Neuronal stem cell (in vitro differentiated cells): ENCODE results near the gene WDR18.

Experiments used
- DNase-seq: peaks from one replicate; pipeline ENCODE4 v3.0.0-alpha.2; 2013; ENCODE audit warnings: low spot score
- H2AFZ ChIP-seq: one replicate; pipeline ENCODE4 v1.6.1; 2013; ENCODE audit warnings: mild to moderate bottlenecking, low read length, inconsistent platforms
- H2AK5ac ChIP-seq: 2 replicates; pipeline ENCODE4 v1.6.1; 2013; ENCODE audit warnings: low read depth, mild to moderate bottlenecking, inconsistent platforms, low read length, moderate library complexity, mixed read lengths
- H2BK120ac ChIP-seq: 2 replicates; pipeline ENCODE4 v1.6.1; 2013; ENCODE audit warnings: low read depth, mild to moderate bottlenecking, inconsistent platforms, low read length, moderate library complexity, mixed read lengths
- H2BK12ac ChIP-seq: one replicate; pipeline ENCODE4 v1.6.1; 2013; ENCODE audit warnings: low read length, inconsistent platforms
- H2BK15ac ChIP-seq: 2 replicates; pipeline ENCODE4 v1.6.1; 2013; ENCODE audit warnings: mild to moderate bottlenecking, low read length, inconsistent platforms, mixed read lengths
- H2BK5ac ChIP-seq: one replicate; pipeline ENCODE4 v1.6.1; 2013; ENCODE audit warnings: inconsistent platforms, mild to moderate bottlenecking, low read length, moderate library complexity
- H3K14ac ChIP-seq: one replicate; pipeline ENCODE4 v1.6.1; 2013; ENCODE audit warnings: low read length, inconsistent platforms
- H3K18ac ChIP-seq: 2 replicates; pipeline ENCODE4 v1.6.1; 2013; ENCODE audit warnings: low read length, inconsistent platforms
- H3K23ac ChIP-seq: 2 replicates; pipeline ENCODE4 v1.6.1; 2013; ENCODE audit warnings: low read depth, mild to moderate bottlenecking, mixed read lengths, low read length, inconsistent platforms; ENCODE audit not compliant: poor library complexity
- H3K27ac ChIP-seq: replicated peaks from 3 replicates; pipeline ENCODE4 v1.5.1; 2013; ENCODE audit warnings: low read length, inconsistent platforms
- H3K27me3 ChIP-seq, 3 experiments: 2 replicates each; pipeline ENCODE4 v1.6.1; 2013; ENCODE audit warnings: low read length in 3 of 3, mild to moderate bottlenecking in 2 of 3, inconsistent platforms in 1 of 3, low read depth in 1 of 3, mixed read lengths in 1 of 3, moderate library complexity in 1 of 3; ENCODE audit not compliant: control insufficient read depth in 3 of 3, insufficient read depth in 3 of 3
- H3K36me3 ChIP-seq, 2 donors: replicated peaks in 1 of 2; 2 replicates each; pipeline ENCODE4 v1.6.1; 2013; ENCODE audit warnings: low read length in 2 of 2; ENCODE audit not compliant: control insufficient read depth in 2 of 2, insufficient read depth in 2 of 2
- H3K4ac ChIP-seq: 2 replicates; pipeline ENCODE4 v1.6.1; 2013; ENCODE audit warnings: inconsistent platforms, mild to moderate bottlenecking, low read length, moderate library complexity
- H3K4me1 ChIP-seq, 2 donors: 1 replicate in 1 of 2; 2 replicates in 1 of 2; pipeline ENCODE4 v1.6.1; 2013; ENCODE audit warnings: low read length in 2 of 2, low read depth in 1 of 2; ENCODE audit not compliant: control insufficient read depth in 2 of 2, insufficient read depth in 1 of 2
- H3K4me2 ChIP-seq: one replicate; pipeline ENCODE4 v1.6.1; 2013; ENCODE audit warnings: mild to moderate bottlenecking, low read length, inconsistent platforms; ENCODE audit not compliant: insufficient read depth, poor library complexity, severe bottlenecking
- H3K4me3 ChIP-seq, 2 donors: 2 replicates each; pipeline ENCODE4 v1.5.1; 2013; ENCODE audit warnings: low read length in 2 of 2, mild to moderate bottlenecking in 2 of 2, inconsistent platforms in 1 of 2, moderate library complexity in 1 of 2
- H3K79me1 ChIP-seq: one replicate; pipeline ENCODE4 v1.6.1; 2013; ENCODE audit warnings: low read depth, mild to moderate bottlenecking, inconsistent platforms, low read length, moderate library complexity
- H3K9ac ChIP-seq: one replicate; pipeline ENCODE4 v1.6.1; 2013; ENCODE audit warnings: mild to moderate bottlenecking, low read depth, low read length, inconsistent platforms; ENCODE audit not compliant: poor library complexity
- H3K9me3 ChIP-seq, 2 donors: replicated peaks in 1 of 2; 2 replicates each; pipeline versions ENCODE3 to v1.6.1; 2013; ENCODE audit warnings: low read length in 2 of 2, mild to moderate bottlenecking in 2 of 2, inconsistent platforms in 1 of 2, low read depth in 1 of 2, mixed read lengths in 1 of 2, moderate library complexity in 1 of 2; ENCODE audit not compliant: control insufficient read depth in 2 of 2, insufficient read depth in 1 of 2
- H4K8ac ChIP-seq: one replicate; pipeline ENCODE4 v1.6.1; 2013; ENCODE audit warnings: low read depth, mild to moderate bottlenecking, inconsistent platforms, low read length, moderate library complexity
- H4K91ac ChIP-seq: one replicate; pipeline ENCODE4 v1.6.1; 2013; ENCODE audit warnings: low read length, low read depth, mild to moderate bottlenecking, inconsistent platforms; ENCODE audit not compliant: poor library complexity
- WGBS, 2 donors: extraction: QIAGEN DNeasy Blood & Tissue Kit; methylation state at CpG; one replicate each; pipeline ENCODE4 v1.1.7; 2013; ENCODE audit warnings: missing lambda C conversion rate in 2 of 2, mixed read lengths in 1 of 2; ENCODE audit not compliant: insufficient read length in 2 of 2, insufficient replicate concordance in 1 of 2; ENCODE audit errors: extremely low coverage in 2 of 2; 5-methylcytosine and 5-hydroxymethylcytosine counted together

The WDR18 gene

GRCh38 chr19:989381-990081, 5.4 kb downstream of the WDR18 start:
- no peak overlapping the region for H2BK120ac ChIP-seq
- peaks cover 11% of the 10 kb centered on the region for H3K79me1 ChIP-seq
- H3K9ac ChIP-seq, result peak overlapping the region; percentile 60
- no peak overlapping the region for H3K4me2 ChIP-seq
- no peak overlapping the region for H3K4ac ChIP-seq
- no peaks in the 10 kb centered on the region for H3K9me3 ChIP-seq
- H3K23ac ChIP-seq, result peak overlapping the region; percentile 97
- WGBS, 2 donors, result no CpG with 5 or more reads among the region's 25 CpGs
- no peak overlapping the region for H2BK12ac ChIP-seq
- no peaks in the 10 kb centered on the region for H3K27me3 ChIP-seq
- H2BK5ac ChIP-seq, result peak overlapping the region; percentile 13
- no peak overlapping the region for H4K91ac ChIP-seq
- peaks cover 30 to 71% of the 10 kb centered on the region in 2 donors for H3K36me3 ChIP-seq
- H4K8ac ChIP-seq, result no peak overlapping the region
- no peak for DNase-seq
- H3K27ac ChIP-seq, result no peak overlapping the region
- no peak overlapping the region for H3K4me3 ChIP-seq
- peaks cover 2 to 3% of the 10 kb centered on the region in 2 donors for H3K4me1 ChIP-seq
- no peak overlapping the region for H3K18ac ChIP-seq
- H2AFZ ChIP-seq, result no peak overlapping the region
- H2BK15ac ChIP-seq, result no peak overlapping the region
- H2AK5ac ChIP-seq, result no peak overlapping the region
- peak overlapping the region; percentile 8 for H3K14ac ChIP-seq

- Histone ChIP-seq H2BK12ac (no peak overlapping the region), H3K18ac (peak overlapping the region; percentile 28), H3K4ac (no peak overlapping the region), H3K4me3 (no peak overlapping the region), H2AFZ (no peak overlapping the region), H2AK5ac (no peak overlapping the region), H3K4me1 (peaks cover 0 to 3% of the 10 kb centered on the region in 2 donors), H3K4me2 (no peak overlapping the region), H3K36me3 (peaks cover 30 to 75% of the 10 kb centered on the region in 2 donors), H3K9me3 (no peaks in the 10 kb centered on the region), H2BK120ac (no peak overlapping the region), H2BK5ac (peak overlapping the region; percentile 13), H3K9ac (peak overlapping the region; percentile 60), H3K27me3 (no peaks in the 10 kb centered on the region), H4K8ac (no peak overlapping the region), H4K91ac (no peak overlapping the region), H3K27ac (no peak overlapping the region), H3K23ac (peak overlapping the region; percentile 43), H3K14ac (peak overlapping the region; percentile 8), H3K79me1 (peaks cover 9% of the 10 kb centered on the region), H2BK15ac (no peak overlapping the region)
- no CpG with 5 or more reads among the region's 27 CpGs for WGBS, 2 donors
- no peak for DNase-seq
Observed at GRCh38 chr19:990119-990571, 6.0 kb downstream of the WDR18 start.

- Histone ChIP-seq H3K23ac (peak overlapping the region; percentile 20), H4K8ac (no peak overlapping the region), H2AFZ (no peak overlapping the region), H2BK5ac (no peak overlapping the region), H3K79me1 (peaks cover 7% of the 10 kb centered on the region), H3K27me3 (peaks cover 0 to under 1% (median 0%) of the 10 kb centered on the region in 3 experiments), H2BK120ac (no peak overlapping the region), H4K91ac (peak overlapping the region; percentile 85), H3K14ac (no peak overlapping the region), H3K4ac (no peak overlapping the region), H3K27ac (no peak overlapping the region), H3K9me3 (no peaks in the 10 kb centered on the region), H3K36me3 (peaks cover 29 to 73% of the 10 kb centered on the region in 2 donors), H2BK12ac (no peak overlapping the region), H3K4me2 (no peak overlapping the region), H2BK15ac (no peak overlapping the region), H3K4me1 (peaks cover 0 to 3% of the 10 kb centered on the region in 2 donors), H3K18ac (no peak overlapping the region), H2AK5ac (no peak overlapping the region), H3K4me3 (no peak overlapping the region), H3K9ac (no peak overlapping the region)
- WGBS, 2 donors, result no CpG with 5 or more reads among the region's 23 CpGs
- DNase-seq, result no peak
Observed at GRCh38 chr19:990746-991145, 6.6 kb downstream of the WDR18 start.

- Histone ChIP-seq H3K27me3 (peaks cover 0 to 5% (median 0%) of the 10 kb centered on the region in 3 experiments), H3K4me3 (no peak overlapping the region), H2BK5ac (no peak overlapping the region), H3K4me2 (no peak overlapping the region), H2AK5ac (no peak overlapping the region), H3K4me1 (peaks cover 3 to 4% of the 10 kb centered on the region in 2 donors), H4K8ac (no peak overlapping the region), H2BK120ac (no peak overlapping the region), H2BK12ac (no peak overlapping the region), H2BK15ac (no peak overlapping the region), H3K79me1 (peaks cover 6% of the 10 kb centered on the region), H2AFZ (no peak overlapping the region), H3K9ac (no peak overlapping the region), H3K36me3 (peaks cover 27 to 67% of the 10 kb centered on the region in 2 donors), H3K4ac (no peak overlapping the region), H3K18ac (no peak overlapping the region), H3K14ac (peak overlapping the region; percentile 71), H4K91ac (peak overlapping the region; percentile 85), H3K27ac (no peak overlapping the region), H3K9me3 (no peaks in the 10 kb centered on the region), H3K23ac (no peak overlapping the region)
- WGBS, 2 donors, result no CpG with 5 or more reads among the region's 47 CpGs
- no peak for DNase-seq
Observed at GRCh38 chr19:991174-991931, 7.2 kb downstream of the WDR18 start.
